ENCODE results near the gene NDUFA3.

NDUFA3 gene

GRCh38 chr19:54141356-54141755 lies 38.7 kb downstream of the NDUFA3 start:
- DNase-seq, result no peak

- DNase-seq, result no peak
Observed at GRCh38 chr19:54142166-54142780, 39.6 kb downstream of the NDUFA3 start.

DNA sequence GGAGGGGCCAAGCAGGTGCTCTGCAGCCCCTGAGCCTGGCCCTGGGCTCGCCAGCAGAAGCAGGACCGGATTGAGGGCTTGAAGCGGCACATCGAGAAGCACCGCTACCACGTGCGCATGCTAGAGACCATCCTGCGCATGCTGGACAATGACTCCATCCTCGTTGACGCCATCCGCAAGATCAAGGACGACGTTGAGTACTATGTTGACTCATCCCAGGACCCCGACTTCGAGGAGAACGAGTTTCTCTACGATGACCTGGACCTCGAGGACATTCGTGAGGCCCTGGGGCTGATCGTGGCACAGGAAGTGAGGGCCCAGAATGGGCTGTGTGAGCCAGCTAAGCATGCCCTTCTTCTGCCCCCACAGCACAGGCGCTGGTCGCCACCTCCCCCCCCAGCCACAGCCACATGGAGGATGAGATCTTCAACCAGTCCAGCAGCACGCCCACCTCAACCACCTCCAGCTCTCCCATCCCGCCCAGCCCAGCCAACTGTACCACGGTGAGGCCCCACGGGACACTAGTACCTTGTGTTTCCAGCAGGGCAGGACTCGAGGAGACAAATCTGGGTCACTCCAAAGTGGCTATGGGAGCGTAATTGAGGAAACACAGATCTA lies 43.0 kb downstream of the NDUFA3 start:
- no peak for DNase-seq

- DNase-seq, result no peak
Observed at GRCh38 chr19:54147676-54148075, 45.0 kb downstream of the NDUFA3 start.

GRCh38 chr19:54148158-54148557 lies 45.5 kb downstream of the NDUFA3 start:
- no peak for DNase-seq

DNA sequence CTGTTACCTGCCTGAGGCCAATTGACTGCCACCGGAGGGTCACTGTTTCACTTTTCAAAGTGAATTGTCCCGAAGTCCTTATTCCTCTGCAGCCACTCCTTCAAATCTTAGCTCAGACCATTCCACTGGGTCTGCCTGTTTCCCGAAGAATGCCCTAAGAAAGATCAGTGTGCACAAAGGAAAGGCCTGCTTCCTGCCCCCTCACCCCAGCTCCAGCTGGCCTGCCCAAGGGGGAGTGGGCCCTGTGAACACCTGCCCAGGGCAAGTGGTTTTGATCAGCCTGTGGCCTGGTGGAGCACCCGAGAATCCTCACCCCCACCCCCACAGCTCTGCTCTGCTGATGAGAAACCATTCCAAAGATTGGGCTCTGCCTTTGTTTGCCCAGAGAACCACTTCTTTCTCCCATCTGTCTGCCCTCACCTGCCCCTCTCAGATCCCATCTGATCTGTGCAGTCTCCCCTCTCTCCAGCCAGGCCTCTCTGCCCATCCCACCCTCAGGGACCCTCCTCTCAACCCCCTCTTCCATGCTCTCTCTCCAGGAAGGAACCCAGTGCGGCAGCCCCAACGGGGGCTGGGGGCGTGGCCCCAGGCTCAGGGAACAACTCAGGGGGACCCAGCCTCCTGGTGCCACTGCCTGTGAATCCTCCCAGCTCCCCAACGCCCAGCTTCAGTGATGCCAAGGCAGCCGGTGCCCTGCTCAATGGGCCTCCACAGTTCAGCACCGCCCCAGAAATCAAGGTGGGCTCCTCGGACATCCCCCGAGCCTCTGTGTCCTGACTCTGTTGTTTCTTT lies 46.6 kb downstream of the NDUFA3 start:
- DNase-seq, result no peak

GRCh38 chr19:54151362-54152035 lies 48.8 kb downstream of the NDUFA3 start:
- no peak for DNase-seq

DNA sequence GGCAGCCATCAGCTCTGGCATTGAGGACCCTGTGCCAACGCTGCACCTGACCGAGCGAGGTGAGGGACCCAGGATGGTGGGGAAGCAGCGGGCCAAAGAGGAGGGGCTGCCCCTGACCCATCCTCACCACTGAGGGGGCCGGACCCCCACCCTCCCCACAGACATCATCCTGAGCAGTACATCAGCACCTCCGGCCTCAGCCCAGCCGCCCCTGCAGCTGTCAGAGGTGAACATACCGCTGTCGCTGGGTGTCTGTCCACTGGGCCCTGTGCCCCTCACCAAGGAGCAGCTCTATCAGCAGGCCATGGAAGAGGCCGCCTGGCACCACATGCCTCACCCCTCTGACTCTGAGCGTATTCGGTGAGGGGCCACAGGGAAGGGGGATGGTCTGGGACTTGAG lies 49.6 kb downstream of the NDUFA3 start:
- DNase-seq, result no peak

- no peak for DNase-seq
Observed at GRCh38 chr19:54152878-54153524, 50.3 kb downstream of the NDUFA3 start.

GRCh38 chr19:54153731-54154326 lies 51.2 kb downstream of the NDUFA3 start:
- DNase-seq, result no peak

- no peak for DNase-seq
Observed at GRCh38 chr19:54154603-54155345, 52.1 kb downstream of the NDUFA3 start.

DNA sequence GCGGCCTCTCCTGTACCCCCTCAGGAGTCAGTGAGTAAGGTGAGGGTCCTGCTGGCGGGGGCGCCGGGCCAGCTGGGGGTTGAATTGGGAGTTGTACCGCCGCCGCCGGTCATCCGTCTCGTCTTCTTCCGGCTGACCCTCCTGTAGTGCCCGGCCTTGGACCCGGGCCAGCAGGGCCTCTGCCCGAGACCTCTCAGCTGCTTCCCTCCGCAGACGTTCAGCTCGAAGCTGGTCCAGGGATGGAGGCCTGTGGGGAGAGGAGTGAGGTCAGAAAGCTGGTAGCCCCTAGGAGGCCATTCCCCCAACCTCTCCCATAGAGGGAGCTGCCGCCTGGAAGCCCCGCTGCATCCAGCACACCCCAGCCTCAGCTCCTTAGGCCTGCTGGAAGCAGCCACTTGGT lies 53.0 kb downstream of the NDUFA3 start:
- DNase-seq, result no peak

DNA sequence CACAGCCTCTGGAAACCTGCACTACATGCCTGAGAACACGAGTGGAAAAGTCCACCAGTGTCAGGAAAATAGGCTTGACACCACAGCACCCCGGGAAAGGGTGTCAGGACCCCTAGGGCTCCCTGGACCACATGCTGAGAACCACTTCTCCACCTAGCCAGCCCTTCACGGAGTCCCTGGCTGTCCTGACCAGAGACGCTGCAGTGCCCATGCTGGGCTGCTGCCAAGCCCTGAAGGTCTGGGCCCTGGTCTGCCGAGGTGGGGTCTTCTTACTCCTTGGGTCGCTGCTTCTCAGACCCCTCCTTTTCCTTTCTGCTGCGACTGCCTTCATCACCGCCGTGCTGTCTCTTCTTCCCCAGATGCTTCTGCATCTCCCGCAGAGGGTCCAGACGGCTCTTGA lies 53.8 kb downstream of the NDUFA3 start:
- no peak for DNase-seq

GRCh38 chr19:54156953-54157352 lies 54.3 kb downstream of the NDUFA3 start:
- no peak for DNase-seq

All from stimulated activated CD4-positive, alpha-beta T cell treated with anti-CD3 and anti-CD28 coated beads, Interleukin-12 subunit alpha, Interleukin-12 subunit beta, amount 100 ng/mL, for 4 hours (primary cell).